Stomach (tissue), 9 donors: ENCODE results near the gene CYP46A1. TPM values are rescaled to one million over a fixed set of nuclear protein-coding genes. Genes with fewer than 3 reads are reported as not detected.

ENCODE experiments used
- DNase-seq, 2 donors: peaks; one replicate each; pipeline versions ENCODE4 v3.0.0 to v3.0.0-alpha.2; 2013 to 2019
- H3K27ac ChIP-seq, 5 donors: fragments of 200-600 bp in 4 of 5; sonication (generic) in 4 of 5; one replicate each; pipeline ENCODE4 v1.5.1; 2013 to 2019; ENCODE audit warnings: mild to moderate bottlenecking in 1 of 5, moderate library complexity in 1 of 5
- H3K27me3 ChIP-seq, 3 donors: fragments of 200-600 bp; sonication (generic); one replicate each; pipeline ENCODE4 v1.5.1; 2017 to 2019; ENCODE audit warnings: mixed run types in 1 of 3
- H3K36me3 ChIP-seq, 4 donors: fragments of 200-600 bp; sonication (generic); 1 replicate in 3 of 4; 2 replicates in 1 of 4; pipeline ENCODE4 v1.5.1; 2016 to 2019
- H3K4me1 ChIP-seq, 4 donors: fragments of 200-600 bp; sonication (generic); one replicate each; pipeline ENCODE4 v1.5.1; 2016 to 2019
- H3K4me3 ChIP-seq, 4 donors: fragments of 200-600 bp; sonication (generic) in 3 of 4; one replicate each; pipeline ENCODE4 v1.5.1; 2016 to 2019; ENCODE audit warnings: mild to moderate bottlenecking in 1 of 4
- H3K9me3 ChIP-seq, 4 donors: fragments of 200-600 bp; sonication (generic); one replicate each; pipeline ENCODE4 v1.5.1; 2016 to 2019
- CTCF ChIP-seq, 7 experiments: fragments of 450-650 bp in 4 of 7; fragments of 200-600 bp in 3 of 7; sonication (generic) in 3 of 7; IDR thresholded peaks; one replicate each; pipeline ENCODE4 v1.5.1; 2016 to 2019; ENCODE audit warnings: antibody characterized with exemption in 7 of 7, control low read depth in 2 of 7, mild to moderate bottlenecking in 1 of 7
- EP300 ChIP-seq: sonication (generic); formaldehyde crosslinking; IDR thresholded peaks from one replicate; pipeline ENCODE4 v1.6.1; 2017; ENCODE audit warnings: antibody characterized with exemption
- POLR2A ChIP-seq, 4 donors: fragments of 450-650 bp; IDR thresholded peaks; one replicate each; pipeline ENCODE4 v1.6.1; 2016; ENCODE audit warnings: antibody characterized with exemption in 4 of 4, control low read depth in 2 of 4, mild to moderate bottlenecking in 1 of 4, moderate library complexity in 1 of 4
- POLR2AphosphoS5 ChIP-seq, 3 donors: sonication (generic); formaldehyde crosslinking; IDR thresholded peaks; one replicate each; pipeline ENCODE4 v1.6.1; 2016; ENCODE audit warnings: antibody characterized with exemption in 3 of 3
- WGBS, 5 donors: extraction: QIAGEN DNeasy Blood & Tissue Kit in 3 of 5; methylation state at CpG; one replicate each; pipeline versions ENCODE4 v1.1.5 to v1.1.7; 2013 to 2018; 5-methylcytosine and 5-hydroxymethylcytosine counted together
- intact Hi-C: fragments of 100-400 bp; cut with DNase I; formaldehyde crosslinking; loops from one replicate; pipeline ENCODE4 v1.15.1; 2023; ENCODE audit warnings: low total_unique reads
- polyA plus RNA-seq, 3 donors: library from polyadenylated mRNA; stranded (reverse); fragments of 200-250 nt; gene quantifications; one replicate each; pipeline ENCODE4 v1.2.3, GENCODE V29; 2013
- total RNA-seq, 5 donors: library from RNA; depleted of rRNA; stranded (reverse); fragments of >200 nt; gene quantifications; one replicate each; pipeline versions ENCODE4 v1.1.0 to v1.2.3, GENCODE V29; 2014 to 2016
- donor health status: healthy with polysubstance abuse.
- donor health status: Bipolar disorder and iron deficiency.
- donor health status: healthy.

Gene CYP46A1
- total and polyA plus RNA-seq, 8 donors: 0.15 to 2.9 (median 0.92) TPM; not detected in 2

- no peaks in the 10 kb centered on the region for H3K9me3 ChIP-seq
- TF ChIP-seq EP300 (no peak), POLR2AphosphoS5 (IDR thresholded peaks at IDR 0.05) (no peak), POLR2A (IDR thresholded peaks at IDR 0.05) (no peak), CTCF (IDR thresholded peaks at IDR 0.05) (no peak)
- no peak overlapping the region for H3K4me3 ChIP-seq
- 76 to 80% (median 78%) methylated on average over 14 of the region's 14 CpGs for WGBS, 5 donors
- no peak for DNase-seq
- H3K27ac ChIP-seq: no peak overlapping the region
- H3K27me3 ChIP-seq: no peaks in the 10 kb centered on the region
- H3K4me1 ChIP-seq: no peaks in the 10 kb centered on the region
- no peaks in the 10 kb centered on the region for H3K36me3 ChIP-seq
- intact Hi-C loops: no loop called here
Observed at GRCh38 chr14:99718031-99718810, 34.1 kb downstream of the CYP46A1 start.

- WGBS, 5 donors: 74 to 78% (median 76%) methylated on average over 5 of the region's 5 CpGs
- no peak for DNase-seq
Observed at GRCh38 chr14:99718811-99719192, 34.7 kb downstream of the CYP46A1 start.

GRCh38 chr14:99720941-99721791 lies 37.1 kb downstream of the CYP46A1 start:
- Histone ChIP-seq H3K27ac (no peak overlapping the region), H3K36me3 (no peaks in the 10 kb centered on the region), H3K4me3 (no peak overlapping the region), H3K27me3 (peaks cover 0 to 4% (median 0%) of the 10 kb centered on the region in 3 donors), H3K4me1 (no peaks in the 10 kb centered on the region), H3K9me3 (no peaks in the 10 kb centered on the region)
- no peak for TF ChIP-seq POLR2AphosphoS5 (IDR thresholded peaks at IDR 0.05)
- WGBS, 5 donors: 91 to 94% (median 92%) methylated on average over 18 of the region's 18 CpGs
- intact Hi-C loops: no loop called here
- no peak for DNase-seq

More at GRCh38 chr14:99718811-99719192, 34.7 kb downstream of the CYP46A1 start:
- Histone ChIP-seq H3K4me1 (no peaks in the 10 kb centered on the region), H3K27ac (no peak overlapping the region), H3K4me3 (no peak overlapping the region), H3K27me3 (no peaks in the 10 kb centered on the region), H3K9me3 (no peaks in the 10 kb centered on the region), H3K36me3 (no peaks in the 10 kb centered on the region)
- no peak for TF ChIP-seq CTCF (IDR thresholded peaks at IDR 0.05)
- intact Hi-C loops: no loop called here

GRCh38 chr14:99721792-99722516 lies 37.9 kb downstream of the CYP46A1 start:
- 68 to 83% (median 77%) methylated on average over 12 of the region's 12 CpGs for WGBS, 5 donors
- Histone ChIP-seq H3K27me3 (peaks cover 0 to 11% (median 5%) of the 10 kb centered on the region in 3 donors), H3K4me3 (no peak overlapping the region), H3K27ac (no peak overlapping the region), H3K9me3 (no peaks in the 10 kb centered on the region), H3K36me3 (no peaks in the 10 kb centered on the region), H3K4me1 (no peaks in the 10 kb centered on the region)
- DNase-seq: no peak
- no peak for TF ChIP-seq EP300
- no peak for TF ChIP-seq CTCF (IDR thresholded peaks at IDR 0.05)
- no peak for TF ChIP-seq POLR2A (IDR thresholded peaks at IDR 0.05)
- intact Hi-C loops: no loop called here
